HepG2 (cell line): Measurements from ENCODE around the gene WDFY1. TPM values are rescaled to one million over a fixed set of nuclear protein-coding genes. Genes with fewer than 3 reads are reported as not detected.

Experiments used
- CCDC6 ChIP-seq: sonication (generic); formaldehyde crosslinking; IDR thresholded peaks from 2 replicates; pipeline ENCODE4 v1.8.1; 2022; ENCODE audit warnings: mild to moderate bottlenecking, missing genetic modification reagents, moderate library complexity
- DMAP1 ChIP-seq: IDR thresholded peaks from 2 replicates; pipeline ENCODE4 v1.6.1; 2016
- IRF9 ChIP-seq: sonication (generic); formaldehyde crosslinking; IDR thresholded peaks from 2 replicates; pipeline ENCODE4 v1.8.0; 2022; ENCODE audit warnings: missing genetic modification reagents, mild to moderate bottlenecking, borderline replicate concordance
- NCOA2 ChIP-seq: sonication (generic); formaldehyde crosslinking; IDR thresholded peaks from 2 replicates; pipeline ENCODE4 v1.8.0; 2022; ENCODE audit warnings: inconsistent platforms
- NR2F6 ChIP-seq, 2 experiments: IDR thresholded peaks; 2 replicates each; pipeline ENCODE4 v1.6.1; 2016; ENCODE audit warnings: antibody characterized with exemption in 1 of 2, mild to moderate bottlenecking in 1 of 2
- PRDM10 ChIP-seq: sonication (generic); formaldehyde crosslinking; IDR thresholded peaks from 2 replicates; pipeline ENCODE4 v1.4.0; 2020; ENCODE audit warnings: low read depth, missing genetic modification reagents
- PRPF4 ChIP-seq: fragments of 200-400 bp; formaldehyde crosslinking; IDR thresholded peaks from 2 replicates; pipeline ENCODE4 v1.6.1; 2016; ENCODE audit warnings: low read length, low read depth; ENCODE audit not compliant: poor library complexity, severe bottlenecking
- RAD21 ChIP-seq: fragments of 450-650 bp; formaldehyde crosslinking; IDR thresholded peaks from 2 replicates; pipeline ENCODE4 v1.5.0; 2020; ENCODE audit warnings: mild to moderate bottlenecking
- SMAD3 ChIP-seq: sonication (generic); formaldehyde crosslinking; IDR thresholded peaks from 2 replicates; pipeline ENCODE4 v1.4.0; 2020; ENCODE audit warnings: missing genetic modification reagents
- STAT6 ChIP-seq: sonication (generic); formaldehyde crosslinking; IDR thresholded peaks from 2 replicates; pipeline ENCODE4 v1.4.0; 2020; ENCODE audit warnings: missing genetic modification reagents, mild to moderate bottlenecking, borderline replicate concordance
- TOE1 ChIP-seq: sonication (generic); formaldehyde crosslinking; IDR thresholded peaks from 2 replicates; pipeline ENCODE4 v1.4.0; 2020; ENCODE audit warnings: mild to moderate bottlenecking, missing genetic modification reagents
- ZFP1 ChIP-seq: IDR thresholded peaks from 2 replicates; pipeline ENCODE4 v1.6.1; 2016
- ZNF235 ChIP-seq: sonication (generic); formaldehyde crosslinking; IDR thresholded peaks from 2 replicates; pipeline ENCODE4 v1.8.1; 2023; ENCODE audit warnings: mild to moderate bottlenecking, missing genetic modification reagents, borderline replicate concordance
- ZNF687 ChIP-seq: sonication (generic); formaldehyde crosslinking; IDR thresholded peaks from 2 replicates; pipeline ENCODE4 v1.5.1; 2020; ENCODE audit warnings: mild to moderate bottlenecking, missing genetic modification reagents, moderate library complexity
- ZNF691 ChIP-seq: sonication (generic); formaldehyde crosslinking; IDR thresholded peaks from 2 replicates; pipeline ENCODE4 v1.4.0; 2020; ENCODE audit warnings: missing genetic modification reagents, low read depth, mild to moderate bottlenecking, borderline replicate concordance
- ZNF724P ChIP-seq: sonication (generic); formaldehyde crosslinking; IDR thresholded peaks from 2 replicates; pipeline ENCODE4 v1.8.0; 2022; ENCODE audit warnings: missing genetic modification reagents, borderline replicate concordance
- polyA plus RNA-seq, 8 experiments: library from polyadenylated mRNA; depleted of rRNA in 3 of 8; stranded (reverse) in 7 of 8; unstranded in 1 of 8; fragments of >200 nt; fragmentation: Illumina TruSeq in 4 of 8; extraction: Trizol in 4 of 8; gene quantifications; 2 replicates each; pipeline versions ENCODE4 v1.2.1 to v1.2.3, GENCODE V29; 2011 to 2016; ENCODE audit warnings: low read depth in 4 of 8, missing spikeins in 1 of 8, mixed read lengths in 1 of 8; ENCODE audit not compliant: insufficient read depth in 1 of 8
- total RNA-seq, 5 experiments: library from RNA; depleted of rRNA; stranded (reverse); fragments of >200 nt; fragmentation: Illumina TruSeq; extraction: Trizol; gene quantifications; 2 replicates each; pipeline ENCODE4 v1.2.3, GENCODE V29; 2016; ENCODE audit warnings: low read depth in 1 of 5

WDFY1 gene
- total and polyA plus RNA-seq, 2 of the 13 experiments (the other 11 are each of a cell fraction or from before 2014, with no cell fraction given), result 77.0 to 78.4 TPM

- TF ChIP-seq ZNF687, result peak; percentile 86
- peak; percentile 84 for TF ChIP-seq CCDC6
- no peak for TF ChIP-seq PRPF4
- TF ChIP-seq DMAP1 (CRISPR knock-in tag), result peak; percentile 53; the same call in 1 of the 2 replicates
- TF ChIP-seq RAD21 (CRISPR knock-in tag), result peak; percentile 76
- TF ChIP-seq ZFP1 (CRISPR knock-in tag), result no peak
- TF ChIP-seq NR2F6 (IDR thresholded peaks at IDR 0.05), result no peak
- TF ChIP-seq NR2F6 (CRISPR knock-in tag; IDR thresholded peaks at IDR 0.05), result peak; percentile 9; the same call in 1 of the 2 replicates
- TF ChIP-seq ZNF235 (CRISPR knock-in tag), result peak; percentile 35; the same call in 1 of the 2 replicates
- no peak for TF ChIP-seq STAT6 (CRISPR knock-in tag)
- TF ChIP-seq TOE1 (CRISPR knock-in tag), result no peak
- TF ChIP-seq IRF9 (CRISPR knock-in tag), result peak; percentile 49
- no peak for TF ChIP-seq ZNF724P
- TF ChIP-seq PRDM10 (CRISPR knock-in tag), result no peak
- TF ChIP-seq ZNF691 (CRISPR knock-in tag), result 0 out of 2 replicates have a peak, but pooled peaks have one; percentile 43
- TF ChIP-seq NCOA2 (CRISPR knock-in tag), result no peak
- no peak for TF ChIP-seq SMAD3
Observed at GRCh38 chr2:223837287-223838061, 107.7 kb downstream of the WDFY1 start, which contains the start of gene AP1S3 (continued).
